GM12873 (cell line): ENCODE measurements around the gene TSPEAR.

ENCODE experiments used
- TF ChIP-seq, protein P1 (sequence below): IDR thresholded peaks from 2 replicates; pipeline ENCODE4 v1.5.1; 2012; ENCODE audit warnings: low read depth, mild to moderate bottlenecking, moderate library complexity, low read length, control low read depth; ENCODE audit not compliant: insufficient read depth; ENCODE audit errors: missing control alignments

The TSPEAR gene

GRCh38 chr21:44533121-44533890 is 178.1 kb downstream of the TSPEAR start:
- TF ChIP-seq, protein P1, sequence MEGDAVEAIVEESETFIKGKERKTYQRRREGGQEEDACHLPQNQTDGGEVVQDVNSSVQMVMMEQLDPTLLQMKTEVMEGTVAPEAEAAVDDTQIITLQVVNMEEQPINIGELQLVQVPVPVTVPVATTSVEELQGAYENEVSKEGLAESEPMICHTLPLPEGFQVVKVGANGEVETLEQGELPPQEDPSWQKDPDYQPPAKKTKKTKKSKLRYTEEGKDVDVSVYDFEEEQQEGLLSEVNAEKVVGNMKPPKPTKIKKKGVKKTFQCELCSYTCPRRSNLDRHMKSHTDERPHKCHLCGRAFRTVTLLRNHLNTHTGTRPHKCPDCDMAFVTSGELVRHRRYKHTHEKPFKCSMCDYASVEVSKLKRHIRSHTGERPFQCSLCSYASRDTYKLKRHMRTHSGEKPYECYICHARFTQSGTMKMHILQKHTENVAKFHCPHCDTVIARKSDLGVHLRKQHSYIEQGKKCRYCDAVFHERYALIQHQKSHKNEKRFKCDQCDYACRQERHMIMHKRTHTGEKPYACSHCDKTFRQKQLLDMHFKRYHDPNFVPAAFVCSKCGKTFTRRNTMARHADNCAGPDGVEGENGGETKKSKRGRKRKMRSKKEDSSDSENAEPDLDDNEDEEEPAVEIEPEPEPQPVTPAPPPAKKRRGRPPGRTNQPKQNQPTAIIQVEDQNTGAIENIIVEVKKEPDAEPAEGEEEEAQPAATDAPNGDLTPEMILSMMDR: no peak

DNA sequence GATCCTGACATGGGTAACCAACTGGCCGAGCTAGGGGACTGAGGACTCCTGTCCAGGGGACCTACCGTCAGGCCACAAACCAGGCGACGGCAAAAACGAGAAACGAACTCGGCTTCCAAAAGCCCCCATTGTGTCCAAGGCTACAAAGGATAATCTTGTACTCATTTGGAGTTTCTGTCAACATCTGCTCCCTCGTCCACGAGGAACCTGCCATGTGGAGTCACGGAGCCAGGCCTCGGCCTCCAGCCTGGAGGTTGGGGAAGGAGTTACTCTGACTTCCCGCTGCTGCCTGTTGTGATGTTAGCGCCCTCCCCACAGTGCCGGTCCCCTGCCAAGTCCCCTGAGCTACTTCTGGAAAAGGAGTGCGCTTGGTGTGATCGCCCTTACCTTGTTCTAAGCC is 178.7 kb downstream of the TSPEAR start:
- TF ChIP-seq, protein P1: no peak

DNA sequence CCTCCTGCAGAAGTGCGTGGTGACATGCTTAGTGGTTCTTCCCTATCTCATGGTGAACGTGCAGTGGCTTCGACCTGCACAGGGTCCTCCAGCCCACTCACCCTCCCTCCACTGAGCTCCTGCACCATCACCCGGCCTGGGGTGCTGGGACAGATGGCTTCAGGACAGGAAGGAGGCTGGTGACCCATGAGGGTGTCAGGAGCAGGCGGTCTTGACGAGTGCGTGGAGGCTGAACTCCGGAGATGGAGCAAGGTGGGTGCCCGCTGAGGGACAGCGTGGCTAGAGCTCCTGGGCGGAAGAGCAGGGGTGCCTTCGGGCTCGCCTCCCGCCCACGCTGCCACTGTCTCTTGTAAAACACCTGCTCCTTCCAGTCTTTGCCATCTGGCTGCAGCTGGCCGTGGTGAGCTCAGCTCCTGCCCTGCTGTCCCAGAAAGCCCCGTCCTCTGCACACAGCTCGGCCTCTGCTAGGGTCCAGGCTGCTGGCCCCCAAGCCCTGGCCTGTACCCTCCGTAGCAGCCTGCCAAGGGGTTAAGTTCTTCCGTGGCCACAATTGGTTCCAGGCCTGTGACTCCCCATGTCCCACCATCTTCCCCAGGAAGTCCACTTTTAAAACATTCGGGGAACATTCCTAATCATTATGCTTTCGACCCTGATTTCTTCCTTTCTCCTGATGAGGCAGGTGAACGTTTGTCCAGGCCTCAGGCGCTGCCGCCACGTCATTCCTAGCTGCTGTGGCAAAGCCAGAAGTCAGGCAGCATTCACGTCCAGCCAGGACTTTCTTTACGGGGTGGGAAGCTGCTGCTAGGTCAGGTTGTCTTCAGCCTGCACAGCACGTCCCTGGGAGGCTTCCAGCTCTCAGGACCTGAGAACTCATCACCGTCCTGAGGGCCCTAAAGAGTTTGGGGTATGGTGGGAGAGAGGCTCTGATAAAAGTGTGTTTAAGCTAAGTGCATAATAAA is 179.5 kb downstream of the TSPEAR start:
- TF ChIP-seq, protein P1: no peak

DNA sequence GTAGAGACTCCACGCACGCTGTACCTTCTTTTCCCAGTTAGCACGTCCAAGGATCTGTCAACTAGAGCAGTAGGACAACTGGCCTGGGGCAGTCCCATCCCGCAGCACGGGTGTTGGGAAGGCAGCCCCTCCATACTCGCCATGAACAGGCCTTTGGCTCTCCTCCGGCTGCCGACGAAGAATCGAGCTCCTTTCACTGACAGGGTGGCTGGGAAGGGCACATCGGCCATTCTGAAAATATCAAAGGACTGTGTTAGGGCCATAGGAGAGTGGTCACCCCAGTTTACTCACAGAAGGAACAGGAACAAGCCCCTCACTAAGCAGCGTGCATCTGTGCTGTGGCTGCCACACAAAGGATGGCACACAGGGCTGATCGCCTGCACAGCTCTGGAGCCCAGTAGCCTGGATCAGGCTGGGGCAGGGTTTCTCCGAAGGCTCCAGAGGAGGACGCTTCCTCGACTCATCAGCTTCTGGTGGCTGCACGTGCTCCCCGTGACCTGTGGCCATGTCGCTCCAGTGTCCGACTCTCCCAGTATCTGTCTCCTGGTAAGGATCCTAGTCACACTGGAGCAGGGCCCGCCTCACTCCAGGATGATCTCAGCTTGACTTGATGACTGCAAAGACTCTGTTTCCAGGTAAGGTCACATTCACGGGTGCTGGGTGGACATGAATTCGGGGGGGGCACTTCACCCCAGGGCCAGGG is 180.3 kb downstream of the TSPEAR start:
- TF ChIP-seq, protein P1: no peak

DNA sequence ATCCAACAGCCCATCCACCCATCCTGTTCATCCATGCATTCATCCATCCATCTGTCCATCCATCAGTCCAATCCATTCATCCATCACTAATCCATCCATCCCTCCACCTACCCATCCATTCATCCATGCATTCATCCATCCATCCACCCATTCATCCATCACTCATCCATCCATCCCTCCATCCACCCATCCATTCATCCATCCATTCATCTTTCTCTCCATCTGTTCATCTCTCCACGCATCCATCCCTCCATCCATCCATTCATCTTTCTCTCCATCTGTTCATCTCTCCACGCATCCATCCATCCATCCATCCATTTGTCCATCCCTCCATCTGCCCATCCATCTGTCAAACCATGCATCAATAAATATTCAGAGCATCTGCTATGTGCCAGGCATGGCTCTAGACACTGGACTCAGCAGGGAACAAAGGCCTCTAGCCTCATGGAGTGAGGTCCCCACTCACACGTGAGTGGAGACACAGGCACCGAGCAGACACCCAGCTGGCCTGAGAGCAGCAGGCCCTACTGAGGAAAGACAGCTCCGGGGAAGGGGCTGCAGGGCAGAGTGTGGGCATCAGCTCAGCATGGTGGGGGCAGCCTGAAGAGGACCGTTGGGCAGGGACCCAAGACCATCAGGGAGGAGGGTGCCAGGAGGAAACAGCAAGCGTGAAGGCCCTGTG is 181.0 kb downstream of the TSPEAR start:
- TF ChIP-seq, protein P1: no peak

DNA sequence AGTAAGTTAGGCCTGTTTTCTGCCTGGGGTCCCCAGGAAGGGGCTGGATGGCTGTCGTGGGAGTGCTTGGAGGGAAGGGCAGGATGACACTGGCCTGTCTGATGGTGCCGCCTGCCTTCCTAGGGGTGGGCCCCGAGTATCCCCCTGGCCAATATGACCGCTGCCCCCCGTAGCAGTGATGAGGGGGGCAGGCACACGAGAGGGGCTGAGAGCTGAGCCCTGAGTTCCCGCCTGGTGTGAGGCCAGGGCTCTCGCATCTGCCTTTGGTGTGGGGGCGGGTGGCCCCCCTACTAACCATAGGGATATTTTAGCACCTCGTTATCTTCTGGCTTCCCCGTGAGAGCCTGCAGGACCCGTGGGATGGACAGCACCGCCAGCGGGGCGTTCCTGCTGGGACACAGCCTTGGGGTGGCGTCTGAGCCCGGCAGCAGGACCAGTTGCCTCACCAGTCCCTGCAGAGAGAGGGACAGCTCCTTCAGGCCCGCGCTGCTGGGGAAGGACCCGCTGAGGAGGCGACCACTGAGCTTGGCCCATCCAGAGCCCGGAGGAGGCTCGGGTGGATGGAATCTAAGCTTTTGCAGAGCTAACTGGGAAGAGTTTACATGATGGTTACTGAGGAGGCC is 181.8 kb downstream of the TSPEAR start:
- TF ChIP-seq, protein P1: no peak
